Placental epithelial cell (primary cell): ENCODE data around the gene CERS4. TPM values are rescaled to one million over a fixed set of nuclear protein-coding genes. Genes with fewer than 3 reads are reported as not detected.

Source experiments
- total RNA-seq: library from RNA; depleted of rRNA; stranded (reverse); fragments of >200 nt; gene quantifications from 2 replicates; pipeline ENCODE4 v1.2.3, GENCODE V29; 2012

The CERS4 gene
- 7.2 and 25.5 TPM in 2 replicates for total RNA-seq

GRCh38 chr19:8208922-8209461, at the start of gene CERS4:
CERS4 (plus strand) TSS chr19:8209370; CDS start chr19:8251077, 41,707 bp downstream.

GRCh38 chr19:8307965-8308866, 99.0 kb downstream of the CERS4 start, which contains the start of gene CD320:
CD320 (minus strand) TSS chr19:8308358; CDS start chr19:8308290, 68 bp downstream.

Other genes with a start within 250 kb of the CERS4 start
- 12.2 and 45.8 TPM in 2 replicates for gene ELAVL1, start 203.7 kb upstream of the CERS4 start, total RNA-seq
- not detected in 2 replicates for gene CCL25, start 156.6 kb upstream of the CERS4 start, total RNA-seq
- gene FBN3, start 59.8 kb upstream of the CERS4 start, total RNA-seq, result not detected in 2 replicates
- gene CD320, start 99.0 kb downstream of the CERS4 start, total RNA-seq, result 3.1 and 19.8 TPM in 2 replicates
- gene NDUFA7, start 112.0 kb downstream of the CERS4 start, total RNA-seq, result 17.3 and 23.5 TPM in 2 replicates
- gene RPS28, start 112.1 kb downstream of the CERS4 start, total RNA-seq, result 111 and 291 TPM in 2 replicates
- gene KANK3, start 133.9 kb downstream of the CERS4 start, total RNA-seq, result 0.43 and 1.2 TPM in 2 replicates
- gene ANGPTL4, start 154.8 kb downstream of the CERS4 start, total RNA-seq, result 0.22 and 0.39 TPM in 2 replicates
- gene RAB11B, start 181.0 kb downstream of the CERS4 start, total RNA-seq, result 33.7 and 66.0 TPM in 2 replicates
- gene MARCHF2, start 203.9 kb downstream of the CERS4 start, total RNA-seq, result 20.8 and 88.0 TPM in 2 replicates
- gene HNRNPM, start 235.6 kb downstream of the CERS4 start, total RNA-seq, result 42.4 and 53.4 TPM in 2 replicates